GM12872 (cell line): ENCODE results near the gene MAGEH1.

Experiments used
- CTCF ChIP-seq: IDR thresholded peaks from 3 replicates; pipeline ENCODE4 v1.5.1; 2011; ENCODE audit warnings: low read depth, mild to moderate bottlenecking, low read length, moderate library complexity; ENCODE audit not compliant: insufficient read depth

MAGEH1 gene

GRCh38 chrX:55490974-55491373, 39.0 kb downstream of the MAGEH1 start:
- TF ChIP-seq CTCF: no peak
